OCI-LY3 (cell line): ENCODE data around the gene MAP2K4.

Source experiments
- EZH2phosphoT487 ChIP-seq: fragments of 200-600 bp; shearing (Covaris generic); IDR thresholded peaks from 2 replicates; pipeline ENCODE4 v1.6.1; 2018; ENCODE audit warnings: antibody characterized with exemption, mixed run types, low read depth
- TF ChIP-seq, protein P1 (sequence below): fragments of 200-600, 300-600 bp; sonication (generic); IDR thresholded peaks from 2 replicates; pipeline ENCODE4 v1.5.1; 2014; ENCODE audit warnings: antibody characterized with exemption, low read length, low read depth

DNA sequence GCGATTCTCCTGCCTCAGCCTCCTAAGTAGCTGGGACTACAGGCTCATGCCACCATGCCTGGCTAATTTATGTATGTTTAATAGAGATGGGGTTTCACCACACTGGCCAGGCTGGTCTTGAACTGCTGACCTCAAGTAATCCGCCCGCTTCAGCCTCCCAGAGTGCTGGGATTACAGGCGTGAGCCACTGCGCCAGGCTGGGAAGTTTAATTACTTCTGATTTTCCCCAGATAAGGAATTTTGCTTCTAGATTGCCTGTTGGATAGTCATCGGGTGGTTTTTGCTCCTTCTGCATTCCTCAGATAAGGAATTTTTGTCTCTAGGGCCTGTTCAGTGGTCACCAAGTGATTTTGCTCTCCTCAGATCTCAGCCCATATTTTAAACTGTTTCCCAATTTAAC lies 112.5 kb downstream of the MAP2K4 start:
- TF ChIP-seq, protein P1, sequence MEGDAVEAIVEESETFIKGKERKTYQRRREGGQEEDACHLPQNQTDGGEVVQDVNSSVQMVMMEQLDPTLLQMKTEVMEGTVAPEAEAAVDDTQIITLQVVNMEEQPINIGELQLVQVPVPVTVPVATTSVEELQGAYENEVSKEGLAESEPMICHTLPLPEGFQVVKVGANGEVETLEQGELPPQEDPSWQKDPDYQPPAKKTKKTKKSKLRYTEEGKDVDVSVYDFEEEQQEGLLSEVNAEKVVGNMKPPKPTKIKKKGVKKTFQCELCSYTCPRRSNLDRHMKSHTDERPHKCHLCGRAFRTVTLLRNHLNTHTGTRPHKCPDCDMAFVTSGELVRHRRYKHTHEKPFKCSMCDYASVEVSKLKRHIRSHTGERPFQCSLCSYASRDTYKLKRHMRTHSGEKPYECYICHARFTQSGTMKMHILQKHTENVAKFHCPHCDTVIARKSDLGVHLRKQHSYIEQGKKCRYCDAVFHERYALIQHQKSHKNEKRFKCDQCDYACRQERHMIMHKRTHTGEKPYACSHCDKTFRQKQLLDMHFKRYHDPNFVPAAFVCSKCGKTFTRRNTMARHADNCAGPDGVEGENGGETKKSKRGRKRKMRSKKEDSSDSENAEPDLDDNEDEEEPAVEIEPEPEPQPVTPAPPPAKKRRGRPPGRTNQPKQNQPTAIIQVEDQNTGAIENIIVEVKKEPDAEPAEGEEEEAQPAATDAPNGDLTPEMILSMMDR: no peak
- no peak for TF ChIP-seq EZH2phosphoT487
